ENCODE data around the gene MYO16.

- TF ChIP-seq POLR2A (IDR thresholded peaks at IDR 0.05) (no peak), CTCF (IDR thresholded peaks at IDR 0.05) (no peak), EP300 (IDR thresholded peaks at IDR 0.05) (no peak), POLR2AphosphoS5 (IDR thresholded peaks at IDR 0.05) (no peak)
These were observed 178.4 kb downstream of the MYO16 start for GRCh38 chr13:108807841-108808240.

Data from gastroesophageal sphincter (tissue), 3 donors.